MCF 10A (cell line): ENCODE measurements around the gene STK11IP. TPM values are rescaled to one million over a fixed set of nuclear protein-coding genes. Genes with fewer than 3 reads are reported as not detected.

ENCODE experiments used
- BruUV-seq: library from RNA; stranded (reverse); fragments of 400-500 nt; replicated peaks from 2 replicates; lab custom pipeline; 2021; lab: Mats Ljungman, UMichigan
- CTCF ChIA-PET: fragments of 300-600 bp; sonication (Branson Sonifier 250); formaldehyde crosslinking; extraction: SDS; loops from one replicate; lab custom pipeline; 2021; ENCODE audit warnings: antibody characterized with exemption, inconsistent platforms; lab: Yijun Ruan, JAX
- POLR2A ChIA-PET: fragments of 300-600, 350-650 bp; sonication (Branson Sonifier 250); formaldehyde crosslinking; extraction: SDS; loops from one replicate; lab custom pipeline; 2020; ENCODE audit warnings: antibody characterized with exemption, inconsistent platforms; lab: Yijun Ruan, JAX
- DNase-seq: peaks from one replicate; pipeline ENCODE4 v3.0.0-alpha.2; 2018; ENCODE audit not compliant: unreplicated experiment
- H3K27ac Mint-ChIP-seq: one replicate; pipeline ENCODE4 v1.8.0; 2022; ENCODE audit warnings: mild to moderate bottlenecking, low read depth, mixed read lengths; ENCODE audit not compliant: unreplicated experiment
- H3K27me3 Mint-ChIP-seq: one replicate; pipeline ENCODE4 v1.8.0; 2022; ENCODE audit warnings: mixed read lengths; ENCODE audit not compliant: insufficient read depth, unreplicated experiment
- H3K36me3 Mint-ChIP-seq: one replicate; pipeline ENCODE4 v1.8.0; 2022; ENCODE audit warnings: mild to moderate bottlenecking, moderate library complexity, mixed read lengths; ENCODE audit not compliant: insufficient read depth, unreplicated experiment
- H3K4me1 Mint-ChIP-seq: one replicate; pipeline ENCODE4 v1.8.0; 2022; ENCODE audit warnings: mixed read lengths; ENCODE audit not compliant: insufficient read depth, unreplicated experiment
- H3K4me3 Mint-ChIP-seq: one replicate; pipeline ENCODE4 v1.8.0; 2022; ENCODE audit warnings: mild to moderate bottlenecking, moderate library complexity, mixed read lengths; ENCODE audit not compliant: unreplicated experiment
- H3K9me3 Mint-ChIP-seq: one replicate; pipeline ENCODE4 v1.8.0; 2022; ENCODE audit warnings: mixed read lengths; ENCODE audit not compliant: unreplicated experiment
- CTCF ChIP-seq: fragments of 200-600 bp; IDR thresholded peaks from one replicate; pipeline ENCODE4 v1.8.0; 2022; ENCODE audit warnings: antibody characterized with exemption, mild to moderate bottlenecking; ENCODE audit not compliant: unreplicated experiment
- intact Hi-C: fragments of 100-400 bp; cut with micrococcal nuclease; formaldehyde crosslinking; loops from 2 replicates; pipeline ENCODE4 v1.14.1; 2022
- total RNA-seq: library from RNA; stranded (reverse); gene quantifications from 2 replicates; pipeline ENCODE4 v1.2.3, GENCODE V29; 2022

The STK11IP gene
- total RNA-seq, 1 experiment from 2014 or later, result 26.5 TPM

- ChIA-PET CTCF (interaction anchor here (1.8 kb wide), 1 partner anchor 12 kb away, joined by 5 read pairs; no protein-coding TSS in a partner anchor), POLR2A (interaction anchor here (1.2 kb wide), 1 partner anchor 20 kb away, joined by 3 read pairs; no protein-coding TSS in a partner anchor)
- Mint-ChIP-seq H3K4me1 (no peaks in the 10 kb centered on the region), H3K4me3 (no peak overlapping the region), H3K27me3 (peaks cover 17% of the 10 kb centered on the region), H3K36me3 (peaks cover 6% of the 10 kb centered on the region), H3K9me3 (no peaks in the 10 kb centered on the region), H3K27ac (no peak overlapping the region)
- intact Hi-C loops, result no loop called here
- TF ChIP-seq CTCF, result no peak
- no peak for DNase-seq
- BruUV-seq, result no TSS peak
Measured at GRCh38 chr2:219618733-219619122, 21.1 kb downstream of the STK11IP start.

- POLR2A ChIA-PET, result interaction anchor here (1.2 kb wide), 1 partner anchor 20 kb away, joined by 3 read pairs; no protein-coding TSS in a partner anchor
- H3K27ac Mint-ChIP-seq, result no peak overlapping the region
- intact Hi-C loops, result no loop called here
- TF ChIP-seq CTCF, result no peak
- no peaks in the 10 kb centered on the region for H3K9me3 Mint-ChIP-seq
- DNase-seq, result no peak
- H3K27me3 Mint-ChIP-seq, result peaks cover 17% of the 10 kb centered on the region
- H3K36me3 Mint-ChIP-seq, result peaks cover 6% of the 10 kb centered on the region
- BruUV-seq, result no TSS peak
- CTCF ChIA-PET, result interaction anchor here (1.8 kb wide), 1 partner anchor 11 kb away, joined by 5 read pairs; no protein-coding TSS in a partner anchor
- no peak overlapping the region for H3K4me3 Mint-ChIP-seq
- H3K4me1 Mint-ChIP-seq, result no peaks in the 10 kb centered on the region
Measured at GRCh38 chr2:219619235-219619634, 21.6 kb downstream of the STK11IP start.

- no peak overlapping the region for H3K27ac Mint-ChIP-seq
- CTCF ChIA-PET, result interaction anchor here (0.6 to 1.8 kb wide), 3 partner anchors 10 to 69 kb away, joined by 3 to 5 read pairs (median 3); no protein-coding TSS in a partner anchor
- no peak overlapping the region for H3K4me3 Mint-ChIP-seq
- TF ChIP-seq CTCF, result no peak
- H3K27me3 Mint-ChIP-seq, result peaks cover 17% of the 10 kb centered on the region
- BruUV-seq, result no TSS peak
- POLR2A ChIA-PET, result interaction anchor here (0.6 kb wide), 1 partner anchor 11 kb away, joined by 3 read pairs; no protein-coding TSS in a partner anchor
- intact Hi-C loops, result no loop called here
- DNase-seq, result no peak
- peaks cover 6% of the 10 kb centered on the region for H3K36me3 Mint-ChIP-seq
- no peaks in the 10 kb centered on the region for H3K4me1 Mint-ChIP-seq
- no peaks in the 10 kb centered on the region for H3K9me3 Mint-ChIP-seq
Measured at GRCh38 chr2:219620546-219620945, 22.9 kb downstream of the STK11IP start.

GRCh38 chr2:219621935-219622334, 24.3 kb downstream of the STK11IP start:
- no peak for TF ChIP-seq CTCF
- H3K9me3 Mint-ChIP-seq, result no peaks in the 10 kb centered on the region
- ChIA-PET POLR2A (no interaction called here), CTCF (interaction anchor here (0.7 to 1.9 kb wide), 5 partner anchors 11 to 68 kb away, joined by 3 to 6 read pairs (median 5); no protein-coding TSS in a partner anchor)
- H3K4me3 Mint-ChIP-seq, result no peak overlapping the region
- BruUV-seq, result no TSS peak
- H3K27me3 Mint-ChIP-seq, result peaks cover 17% of the 10 kb centered on the region
- H3K36me3 Mint-ChIP-seq, result peaks cover 6% of the 10 kb centered on the region
- DNase-seq, result no peak
- H3K4me1 Mint-ChIP-seq, result no peaks in the 10 kb centered on the region
- no peak overlapping the region for H3K27ac Mint-ChIP-seq
- intact Hi-C loops, result no loop called here
